GM10847 (cell line): Measurements from ENCODE around the gene BANP.

ENCODE experiments used
- POLR2A ChIP-seq: IDR thresholded peaks from 2 replicates; pipeline ENCODE4 v1.6.1; 2011; ENCODE audit not compliant: insufficient read length; ENCODE audit errors: extremely low read depth

BANP gene

DNA sequence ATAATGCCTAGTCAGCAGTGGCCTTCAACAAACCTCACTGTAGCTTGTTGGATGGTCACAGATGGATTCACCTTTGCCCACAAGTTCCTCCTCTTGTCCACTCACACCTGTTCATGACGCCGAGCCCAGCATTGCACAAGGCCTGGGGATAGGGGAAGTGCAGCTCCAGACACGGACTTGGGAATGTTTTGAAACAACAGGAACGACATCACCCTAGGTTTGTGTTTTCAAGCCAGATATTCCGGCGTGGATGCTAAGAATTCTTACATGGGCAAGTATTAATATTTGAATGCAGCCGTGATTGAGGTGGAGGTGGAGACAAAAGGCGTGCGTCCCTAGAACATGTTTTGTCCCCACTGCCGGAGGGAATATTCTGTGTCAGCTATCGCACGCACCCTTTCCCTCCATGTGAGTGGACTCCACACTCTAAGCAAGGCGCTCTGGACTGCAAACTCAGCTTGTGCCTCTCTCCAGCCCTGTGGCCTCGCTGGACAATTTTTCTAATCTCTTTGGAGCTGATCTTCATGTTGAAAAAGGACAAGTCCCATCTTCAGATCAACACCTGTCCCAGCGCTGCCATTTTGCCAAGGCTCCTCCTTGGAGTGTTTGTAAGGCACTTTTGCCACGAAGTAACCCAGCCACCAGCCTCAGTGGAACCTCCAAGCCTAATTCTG is 2.0 kb upstream of the BANP start:
- TF ChIP-seq POLR2A: no peak

- peak; percentile 63 for TF ChIP-seq POLR2A
These were observed 611 bp downstream of the BANP start for GRCh38 chr16:87951552-87952538.

DNA sequence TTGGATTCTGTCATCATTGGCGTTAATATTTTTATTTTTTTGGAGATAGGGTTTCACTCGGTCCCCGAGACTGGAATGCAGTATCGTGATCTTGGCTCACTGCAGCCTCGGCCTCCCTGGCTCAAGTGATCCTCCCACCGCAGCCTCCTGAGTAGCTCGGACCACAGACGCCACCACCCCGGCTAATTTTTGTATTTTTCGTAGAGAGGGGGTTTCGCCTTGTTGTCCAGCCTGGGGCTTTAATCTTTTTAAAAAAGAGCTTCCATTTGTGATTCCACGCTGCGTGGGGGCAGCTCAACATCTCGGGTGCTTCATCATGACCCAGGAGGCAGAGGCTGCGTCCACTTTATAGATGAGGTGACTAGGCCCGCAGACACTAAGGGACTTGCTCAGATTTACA is 1.5 kb downstream of the BANP start:
- no peak for TF ChIP-seq POLR2A

GRCh38 chr16:87953308-87954215 is 2.3 kb downstream of the BANP start:
- no peak for TF ChIP-seq POLR2A

DNA sequence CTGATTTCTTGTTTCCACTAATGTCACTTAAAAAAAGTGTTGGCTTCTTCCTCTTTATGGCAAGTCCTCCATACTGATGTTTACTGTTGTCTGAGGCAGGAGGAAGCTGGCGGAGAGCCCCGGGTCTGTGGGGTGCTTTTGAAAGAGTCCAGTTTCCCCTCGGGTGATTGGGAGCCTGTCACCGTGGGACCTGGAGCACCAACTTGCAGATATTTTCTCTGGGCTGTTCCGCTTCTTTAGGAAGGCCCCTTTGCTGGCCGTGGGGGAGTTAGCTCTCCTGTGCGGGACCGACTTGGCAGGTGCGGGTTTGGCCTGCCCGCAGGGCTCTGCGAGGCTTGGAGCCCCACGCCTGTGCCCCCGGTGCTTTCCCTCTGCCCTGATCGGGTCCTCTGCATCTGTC is 3.1 kb downstream of the BANP start:
- TF ChIP-seq POLR2A: no peak

DNA sequence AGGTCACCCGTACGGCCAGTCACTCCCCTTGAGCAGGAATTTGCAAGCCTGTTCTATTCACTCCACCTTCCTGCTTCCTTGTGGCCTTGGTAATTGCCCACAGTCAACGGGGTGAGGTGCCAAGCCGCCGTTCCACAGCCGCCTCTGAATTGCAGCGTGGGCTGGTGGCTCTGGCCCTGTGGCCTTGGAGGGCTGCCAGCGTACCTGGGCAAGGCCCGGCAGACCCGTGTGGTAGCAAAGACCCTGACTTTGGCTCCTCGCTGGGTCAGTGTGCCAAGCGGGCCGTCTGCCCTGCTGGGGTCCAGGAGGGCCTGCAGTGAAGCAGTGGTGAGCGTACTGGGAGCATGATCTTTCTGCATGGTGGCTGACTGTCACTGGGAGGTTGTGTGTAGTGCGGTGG is 3.6 kb downstream of the BANP start:
- no peak for TF ChIP-seq POLR2A

- TF ChIP-seq POLR2A: no peak
These were observed 4.3 kb downstream of the BANP start for GRCh38 chr16:87955302-87956097.

DNA sequence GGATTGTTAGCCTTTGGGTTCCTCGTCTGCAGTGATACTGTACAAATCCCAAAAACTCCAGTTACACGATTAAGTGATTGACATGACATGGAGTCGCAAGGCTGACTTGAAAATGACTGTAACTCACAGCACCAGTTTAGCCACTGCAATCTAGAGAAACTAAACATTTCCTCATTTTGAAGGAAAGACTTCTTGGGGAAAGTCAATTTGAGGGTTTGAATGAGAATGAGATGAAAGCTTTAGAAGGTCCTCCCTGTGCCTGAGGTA is 4.8 kb downstream of the BANP start:
- TF ChIP-seq POLR2A: no peak

DNA sequence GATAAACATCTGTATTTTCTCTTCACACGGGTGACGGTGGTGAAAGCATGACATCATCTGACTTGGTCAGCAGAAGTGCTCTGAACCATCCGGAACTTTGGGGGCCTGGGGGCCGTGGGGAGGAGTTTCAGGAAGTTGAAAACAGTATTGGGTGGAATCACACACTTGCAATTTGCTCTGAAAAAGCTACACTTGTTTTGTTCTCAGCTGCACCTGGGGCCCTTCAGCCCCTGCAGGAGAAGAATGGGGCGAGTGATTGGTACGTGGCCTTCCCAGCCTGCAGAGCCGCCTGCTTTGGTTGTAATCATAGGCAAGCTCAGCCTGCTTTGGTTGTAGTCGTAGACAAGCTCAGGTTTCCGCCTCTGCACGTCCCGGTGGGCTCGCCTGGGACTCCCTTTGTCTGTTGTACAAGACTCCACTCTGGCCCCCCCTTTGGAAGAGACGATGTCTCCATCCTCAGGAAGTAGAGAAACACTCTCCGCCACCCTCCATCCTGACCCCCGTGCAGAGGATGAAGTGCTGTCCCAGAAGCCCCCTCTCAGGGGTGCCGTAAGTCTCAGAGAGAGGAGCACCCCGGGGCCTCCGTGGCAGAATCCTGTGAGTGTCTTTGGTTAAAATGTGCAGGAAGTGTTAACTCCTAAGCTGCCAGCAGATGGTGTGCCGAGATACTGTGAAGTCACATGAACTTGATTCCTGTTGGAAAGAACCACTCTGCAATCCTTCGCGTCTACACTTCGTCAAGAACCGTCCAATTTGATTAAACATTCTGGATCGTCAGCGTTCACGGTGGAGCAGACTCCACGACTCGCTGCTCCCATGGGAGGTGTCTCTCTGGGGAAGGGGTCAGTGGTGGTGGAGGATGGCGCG is 5.4 kb downstream of the BANP start:
- TF ChIP-seq POLR2A: no peak

- TF ChIP-seq POLR2A: no peak
These were observed 6.3 kb downstream of the BANP start for GRCh38 chr16:87957296-87958094.

- no peak for TF ChIP-seq POLR2A
These were observed 7.4 kb downstream of the BANP start for GRCh38 chr16:87958632-87959031.

- TF ChIP-seq POLR2A: no peak
These were observed 8.3 kb downstream of the BANP start for GRCh38 chr16:87959391-87959990.

- TF ChIP-seq POLR2A: no peak
These were observed 9.1 kb downstream of the BANP start for GRCh38 chr16:87960296-87960695.
